GM19463 (cell line): ENCODE data around the gene GDPGP1.

Source experiments
- ATAC-seq: cut with Tn5 transposase; IDR thresholded peaks from one replicate; pipeline ENCODE4 v1.9.1; 2021; ENCODE audit warnings: mild to moderate bottlenecking, moderate library complexity; ENCODE audit not compliant: unreplicated experiment

Gene GDPGP1

DNA sequence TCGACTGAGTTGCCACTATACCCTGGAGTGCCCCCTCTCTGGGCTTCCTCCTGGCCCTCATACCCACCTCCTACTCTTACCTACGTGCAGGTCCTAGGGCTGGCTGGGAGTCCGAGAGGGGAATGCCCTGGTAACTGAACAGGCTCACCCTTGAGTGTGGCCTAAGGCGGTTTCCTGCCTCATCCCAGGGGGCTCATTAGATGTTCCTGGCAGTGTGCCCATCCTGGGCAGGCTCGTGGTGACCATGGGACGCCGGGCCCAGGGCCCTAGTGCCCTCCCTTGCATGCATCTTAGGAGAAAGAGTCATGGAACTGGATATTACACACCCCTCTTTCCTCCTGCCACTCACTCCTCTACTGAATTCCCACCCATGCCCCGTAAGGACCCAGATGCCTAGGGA, 30.1 kb upstream of the GDPGP1 start:
- no peak for ATAC-seq

DNA sequence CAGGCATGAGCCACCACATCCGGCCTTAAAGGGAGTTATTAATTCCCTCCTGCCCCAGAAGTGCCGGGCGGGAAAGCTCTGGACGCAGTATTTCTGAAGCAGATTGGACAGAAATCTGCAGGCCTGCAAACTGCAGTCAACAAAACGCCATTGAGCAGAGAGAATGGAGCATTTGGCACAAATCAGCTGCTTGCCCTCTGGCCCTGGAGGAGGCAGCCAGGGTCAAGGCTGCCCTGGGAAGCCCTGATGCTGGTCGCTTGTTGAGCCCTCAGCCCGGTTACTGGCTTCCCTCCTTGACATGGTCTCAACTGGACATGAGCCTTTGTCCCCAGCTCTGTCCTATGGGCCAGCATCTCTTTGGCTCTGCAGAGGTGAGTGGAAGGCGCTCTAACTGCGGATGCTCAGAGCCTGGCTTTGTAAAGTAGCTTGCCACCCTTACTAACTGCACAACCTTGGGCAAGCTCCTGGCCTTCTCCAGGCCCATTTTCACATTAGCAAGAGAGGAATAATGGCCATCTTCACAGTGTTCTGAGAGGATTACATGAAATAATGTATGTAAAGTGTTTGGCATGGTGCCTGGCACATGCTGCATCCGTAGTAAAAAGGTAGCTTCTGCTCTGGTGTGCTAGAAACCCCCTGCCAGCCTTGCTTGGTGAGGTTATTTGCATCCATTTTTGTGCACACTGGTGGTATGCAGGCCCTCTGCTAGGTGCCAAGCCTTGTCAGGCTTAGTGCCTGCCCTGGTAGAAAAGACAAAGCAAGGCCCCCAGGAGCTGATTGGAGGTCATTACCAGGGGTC, 28.8 kb upstream of the GDPGP1 start:
- no peak for ATAC-seq

GRCh38 chr15:90205886-90206285, 28.1 kb upstream of the GDPGP1 start:
- no peak for ATAC-seq

- ATAC-seq: no peak
Observed at GRCh38 chr15:90207252-90207651, 26.8 kb upstream of the GDPGP1 start.

- no peak for ATAC-seq
Observed at GRCh38 chr15:90208356-90208755, 25.7 kb upstream of the GDPGP1 start.

GRCh38 chr15:90209591-90209990, 24.4 kb upstream of the GDPGP1 start:
- ATAC-seq: peak; percentile 77

DNA sequence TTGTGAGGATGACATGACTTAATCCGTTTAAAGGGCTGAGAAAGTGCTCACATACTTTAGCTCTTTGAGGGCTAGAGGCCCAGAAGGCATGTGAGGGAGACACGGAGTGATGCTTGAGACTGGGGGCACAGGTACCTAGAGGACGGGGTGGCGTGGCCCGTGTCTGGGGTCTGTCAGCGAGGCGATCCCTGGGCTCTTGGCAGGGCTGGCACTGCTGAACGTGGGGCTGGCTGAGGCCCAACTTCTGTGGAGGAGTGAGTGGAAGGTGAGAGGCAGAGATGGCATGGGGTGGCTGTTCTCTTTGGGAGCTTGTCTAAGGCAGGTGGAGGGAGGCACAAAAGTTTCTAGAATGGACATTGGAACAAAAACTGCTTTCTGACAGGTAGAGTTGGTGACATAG, 23.4 kb upstream of the GDPGP1 start:
- ATAC-seq: no peak

GRCh38 chr15:90211009-90211408, 23.0 kb upstream of the GDPGP1 start:
- ATAC-seq: no peak

DNA sequence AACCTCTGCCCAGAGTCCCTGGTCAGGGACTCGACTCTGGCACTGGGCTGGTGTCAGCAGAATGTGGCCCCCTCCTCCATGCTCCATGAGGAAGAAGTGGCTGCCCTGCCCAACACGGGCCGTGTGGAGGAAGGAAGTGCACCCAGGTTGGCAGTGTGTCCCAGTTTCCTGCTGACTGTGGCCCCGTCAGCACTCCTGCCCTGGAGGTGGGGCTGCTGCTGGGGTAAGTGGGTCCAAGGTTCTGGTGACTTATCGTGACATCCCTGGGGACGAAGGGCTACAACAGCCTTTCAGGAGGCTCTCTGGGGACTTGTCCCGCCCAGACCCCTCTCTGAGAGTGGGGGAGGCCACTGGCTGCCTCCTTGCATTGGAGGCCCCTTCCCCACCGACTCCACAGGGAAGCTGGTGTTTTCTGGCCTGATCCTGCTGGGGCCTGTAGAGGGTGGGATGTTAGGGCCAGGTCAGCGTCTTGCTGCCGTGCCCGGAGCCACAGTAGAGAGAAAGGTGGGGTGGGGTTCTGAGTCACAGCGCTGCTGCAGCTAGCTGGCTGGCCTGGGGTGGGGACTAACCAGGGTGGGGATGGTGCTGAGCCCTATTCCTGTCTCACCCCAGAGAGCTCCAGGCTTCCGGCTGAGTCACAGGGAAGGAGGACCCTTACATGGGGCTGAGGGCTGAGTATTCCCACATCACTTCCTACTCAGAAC, 22.4 kb upstream of the GDPGP1 start:
- no peak for ATAC-seq

DNA sequence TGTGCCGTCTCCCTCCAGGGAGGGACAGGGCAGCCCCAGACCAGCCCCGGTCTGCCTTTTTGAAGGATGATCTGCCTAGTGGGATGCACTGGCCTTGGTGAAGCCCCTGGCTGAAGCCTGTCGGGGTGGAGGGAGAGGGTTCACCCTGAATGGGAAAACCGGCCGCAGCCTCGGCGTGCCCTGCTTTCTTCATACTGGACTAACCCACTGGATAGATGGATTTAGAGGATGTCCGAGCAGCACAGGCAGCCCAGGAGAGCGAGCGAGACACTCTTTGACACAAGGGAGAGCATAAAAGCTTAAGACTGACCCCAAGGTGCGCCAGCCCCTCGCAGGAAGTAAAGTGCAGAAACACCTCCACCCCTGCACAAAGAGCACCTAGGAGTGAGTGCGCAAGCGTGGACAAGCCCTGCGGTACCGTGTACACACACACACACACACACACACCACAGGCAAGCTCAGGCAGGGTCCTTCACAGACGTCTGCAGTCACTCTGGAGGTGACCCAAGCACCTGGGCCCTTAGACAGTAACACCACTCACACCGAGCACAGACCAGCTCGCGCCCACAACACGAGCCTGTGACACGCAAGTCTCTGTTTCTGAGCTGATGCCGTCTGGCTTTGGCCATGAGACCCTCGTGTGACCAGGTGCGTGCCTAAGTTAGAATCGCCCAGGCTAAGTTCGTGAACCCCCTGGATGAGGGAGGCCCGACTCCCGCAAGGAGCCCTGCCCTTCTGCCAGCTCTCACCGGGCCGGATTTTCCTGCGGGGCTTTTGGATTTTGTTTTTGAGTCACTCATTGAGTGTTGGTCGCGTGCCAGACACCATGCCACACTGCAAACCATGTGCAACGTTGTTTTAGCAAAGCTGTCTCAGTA, 21.5 kb upstream of the GDPGP1 start:
- no peak for ATAC-seq

GRCh38 chr15:90213122-90213817, 20.7 kb upstream of the GDPGP1 start:
- ATAC-seq: no peak

DNA sequence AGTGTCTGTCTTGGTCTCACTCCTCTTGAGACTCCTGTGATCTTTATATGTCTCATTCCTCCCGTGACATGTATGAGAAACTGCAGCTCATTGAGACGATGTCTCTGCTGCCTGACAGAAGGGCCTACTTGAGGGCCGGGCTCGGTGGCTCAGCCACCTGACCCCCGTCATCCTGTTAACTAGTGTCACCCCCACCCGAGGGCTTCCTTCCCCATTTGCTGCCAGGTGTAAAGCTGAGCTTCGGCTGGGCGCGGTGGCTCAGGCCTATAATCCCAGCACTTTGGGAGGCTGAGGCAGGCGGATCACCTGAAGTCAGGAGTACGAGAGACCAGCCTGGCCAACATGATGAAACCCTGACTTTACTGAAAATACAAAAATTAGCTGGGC, 20.2 kb upstream of the GDPGP1 start:
- no peak for ATAC-seq

DNA sequence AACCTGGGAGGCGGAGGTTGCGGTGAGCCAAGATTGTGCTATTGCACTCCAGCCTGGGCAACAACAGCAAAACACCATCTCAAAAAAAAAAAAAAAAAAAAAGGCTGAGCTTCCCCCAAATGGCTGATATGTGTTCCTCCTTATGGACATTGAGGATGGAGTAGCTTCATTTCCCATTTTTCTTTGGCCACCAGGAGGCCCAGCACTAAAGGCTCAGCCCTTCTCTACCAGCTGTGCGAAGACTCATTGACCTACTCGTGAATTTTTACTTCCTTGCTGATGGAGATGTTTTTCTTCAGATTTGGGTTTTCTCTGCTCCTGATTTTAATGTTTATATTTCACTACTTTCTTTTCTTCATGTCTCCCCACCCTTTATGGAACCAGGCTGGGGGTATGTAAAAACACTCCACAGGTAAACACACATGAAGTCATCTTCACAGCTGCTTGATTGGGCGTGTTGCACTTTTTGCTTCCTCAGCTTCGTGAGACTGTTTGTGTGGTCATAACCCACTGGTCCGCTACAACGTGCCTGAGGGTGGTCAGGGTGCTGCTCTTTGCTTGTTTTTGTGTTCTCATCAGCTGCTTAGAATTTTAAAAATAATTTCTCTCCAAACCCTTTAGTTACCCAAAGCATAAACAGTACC, 19.3 kb upstream of the GDPGP1 start:
- no peak for ATAC-seq

DNA sequence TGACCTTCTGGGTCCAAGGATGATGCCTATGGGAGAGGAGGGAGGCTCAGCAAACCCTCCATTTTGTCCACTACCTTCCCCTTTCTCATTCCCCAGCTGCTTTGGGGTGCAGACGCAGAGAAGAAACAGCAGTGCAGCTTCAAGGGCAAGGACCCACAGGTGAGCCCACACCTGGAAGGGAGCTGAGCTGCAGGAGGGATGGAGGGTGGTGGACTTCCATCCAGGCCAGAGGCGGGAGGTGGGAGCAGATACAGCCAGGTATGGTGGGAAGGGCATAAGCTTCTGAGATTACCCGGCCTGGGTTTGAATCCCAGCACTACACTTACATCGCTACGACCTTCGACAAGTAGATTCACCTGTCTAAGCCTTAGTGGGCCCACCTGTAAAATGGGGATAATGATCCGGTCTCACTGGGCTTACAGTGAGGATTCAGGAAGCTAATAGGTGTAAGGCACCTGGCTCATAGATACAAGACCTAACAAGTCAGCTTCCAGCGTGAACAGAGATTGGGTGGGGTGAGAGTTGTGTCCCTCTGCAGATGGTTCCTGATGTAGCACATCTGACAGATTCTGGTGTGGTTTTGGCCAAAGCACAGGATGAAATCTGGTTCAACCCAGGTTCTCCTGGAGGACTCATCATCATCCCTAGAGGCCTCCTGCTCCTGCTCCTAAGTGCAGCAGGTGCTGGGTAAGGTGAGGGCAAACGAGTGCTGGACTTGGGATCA, 16.2 kb upstream of the GDPGP1 start:
- ATAC-seq: no peak

DNA sequence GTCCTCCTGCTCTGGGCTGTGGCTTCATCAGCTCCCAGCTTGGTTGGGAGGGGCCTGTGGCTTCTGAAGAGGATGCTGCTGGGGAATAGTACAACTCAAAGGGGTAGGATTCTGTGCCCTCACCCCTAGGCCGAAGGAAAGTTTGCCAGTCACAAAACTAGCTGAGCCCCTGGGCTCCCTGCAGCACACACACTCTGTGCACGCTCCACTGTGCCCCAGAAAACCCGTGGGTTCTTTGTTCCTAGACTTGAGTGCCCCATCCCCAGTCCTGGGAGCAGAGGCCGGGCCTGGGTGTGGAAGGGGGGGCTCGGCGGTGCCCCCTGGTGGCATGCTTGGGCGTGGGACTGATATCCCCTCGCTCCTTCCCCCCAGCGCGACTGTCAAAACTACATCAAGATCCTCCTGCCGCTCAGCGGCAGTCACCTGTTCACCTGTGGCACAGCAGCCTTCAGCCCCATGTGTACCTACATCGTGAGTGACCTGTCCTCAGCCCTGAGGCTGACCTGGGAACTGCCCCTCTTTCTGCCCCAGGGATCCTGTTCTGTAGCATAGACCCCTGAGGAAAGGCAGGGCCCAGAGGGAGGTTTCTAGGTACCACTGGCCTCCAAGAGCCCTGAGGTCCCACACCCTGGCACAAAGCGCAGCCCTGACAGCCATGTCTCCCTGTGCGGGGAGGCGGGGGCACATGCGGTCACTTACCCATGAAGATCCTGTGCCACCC, 14.4 kb upstream of the GDPGP1 start:
- ATAC-seq: no peak

GRCh38 chr15:90221246-90221900, 12.6 kb upstream of the GDPGP1 start:
- no peak for ATAC-seq

GRCh38 chr15:90222547-90222946, 11.5 kb upstream of the GDPGP1 start:
- no peak for ATAC-seq

GRCh38 chr15:90223441-90224165, 10.4 kb upstream of the GDPGP1 start:
- no peak for ATAC-seq
